SU-DHL-6 (cell line): ENCODE measurements around the gene PIGH.

ENCODE experiments used
- H2AFZ ChIP-seq: fragments of 200-600 bp; sonication (generic); 2 replicates; pipeline ENCODE4 v1.6.1; 2014; ENCODE audit warnings: low read depth, mild to moderate bottlenecking, moderate library complexity, mixed read lengths, antibody characterized with exemption, low read length; ENCODE audit not compliant: severe bottlenecking
- H3F3A ChIP-seq: fragments of 200-600 bp; shearing (Covaris generic); 2 replicates; pipeline ENCODE4 v1.6.0; 2016; ENCODE audit warnings: antibody characterized with exemption, mild to moderate bottlenecking; ENCODE audit not compliant: insufficient read depth
- H3K27ac ChIP-seq: fragments of 200-600 bp; sonication (generic); 2 replicates; pipeline ENCODE4 v1.5.1; 2016; ENCODE audit warnings: low read depth, mild to moderate bottlenecking, low read length, moderate library complexity, mixed read lengths
- H3K27me3 ChIP-seq: fragments of 200-600 bp; sonication (generic), shearing (Covaris generic); 2 replicates; pipeline ENCODE4 v1.6.0; 2014; ENCODE audit warnings: mild to moderate bottlenecking, low read length
- H3K36me3 ChIP-seq: fragments of 200-600 bp; sonication (generic); 2 replicates; pipeline ENCODE4 v1.6.1; 2014; ENCODE audit warnings: mild to moderate bottlenecking, low read length, mixed read lengths
- H3K4me2 ChIP-seq: fragments of 300-600, 200-600 bp; shearing (Covaris generic), sonication (generic); 2 replicates; pipeline ENCODE4 v1.6.0; 2014; ENCODE audit warnings: low read length, low read depth, mild to moderate bottlenecking; ENCODE audit not compliant: poor library complexity, severe bottlenecking
- H3K4me3 ChIP-seq: fragments of 200-600 bp; sonication (generic); 2 replicates; pipeline ENCODE4 v1.5.1; 2014; ENCODE audit warnings: antibody characterized with exemption, low read length, mild to moderate bottlenecking, mixed read lengths; ENCODE audit not compliant: insufficient read depth, poor library complexity, severe bottlenecking
- H3K79me2 ChIP-seq: fragments of 200-600 bp; sonication (generic); 2 replicates; pipeline ENCODE4 v1.6.1; 2014; ENCODE audit warnings: mild to moderate bottlenecking, low read length, moderate library complexity; ENCODE audit not compliant: insufficient read depth
- H3K9ac ChIP-seq: fragments of 200-600 bp; sonication (generic); 2 replicates; pipeline ENCODE4 v1.7.0; 2014; ENCODE audit warnings: mild to moderate bottlenecking, low read length
- H3K9me2 ChIP-seq: fragments of 200-600 bp; sonication (generic); replicated peaks from 2 replicates; pipeline ENCODE4 v1.6.1; 2014; ENCODE audit warnings: low read length; ENCODE audit not compliant: insufficient read depth
- H3K9me3 ChIP-seq: fragments of 200-600 bp; sonication (generic); 2 replicates; pipeline ENCODE4 v1.6.1; 2014; ENCODE audit warnings: low read length, mixed read lengths; ENCODE audit not compliant: insufficient read depth
- H4K20me1 ChIP-seq: fragments of 200-600 bp; sonication (generic); 2 replicates; pipeline ENCODE4 v1.6.1; 2014; ENCODE audit warnings: low read depth, mild to moderate bottlenecking, antibody characterized with exemption, low read length, moderate library complexity, mixed read lengths
- CTCF ChIP-seq: fragments of 200-600 bp; sonication (generic); IDR thresholded peaks from one replicate; pipeline ENCODE4 v1.5.1; 2017; ENCODE audit warnings: antibody characterized with exemption, mild to moderate bottlenecking, low read length, moderate library complexity; ENCODE audit not compliant: insufficient read depth, poor library complexity, severe bottlenecking
- EZH2phosphoT487 ChIP-seq: fragments of 200-600 bp; sonication (generic), shearing (Covaris generic); conservative IDR thresholded peaks from 2 replicates; pipeline ENCODE4 v1.6.1; 2018; ENCODE audit warnings: mild to moderate bottlenecking, antibody characterized with exemption, low read length, moderate library complexity, mixed read lengths

PIGH gene

DNA sequence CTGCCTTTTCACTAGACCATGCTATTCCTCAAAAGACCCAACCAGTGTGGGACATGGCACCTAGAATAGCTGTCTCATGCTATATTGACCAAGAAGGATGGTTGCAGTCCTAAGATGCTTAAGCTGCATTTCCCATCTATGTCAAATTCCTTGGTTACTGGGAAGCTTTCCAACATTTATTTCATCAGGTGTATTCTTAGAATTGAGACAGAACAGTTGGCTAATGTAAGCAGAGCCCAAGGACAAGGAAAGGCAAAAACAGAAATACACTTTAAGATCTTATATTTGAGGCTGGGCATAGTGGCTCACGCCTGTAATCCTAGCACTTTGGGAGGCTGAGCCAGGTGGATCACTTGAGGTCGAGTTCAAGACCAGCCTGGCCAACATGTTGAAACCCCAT is 44.4 kb upstream of the PIGH start:
- Histone ChIP-seq H3K79me2 (no peaks in the 10 kb centered on the region), H3K27me3 (no peaks in the 10 kb centered on the region), H4K20me1 (no peaks in the 10 kb centered on the region), H3K27ac (no peak overlapping the region), H3K4me2 (no peak overlapping the region), H2AFZ (no peak overlapping the region), H3K36me3 (peaks cover 5% of the 10 kb centered on the region; the same call in 1 of the 2 replicates), H3K9me2 (no peaks in the 10 kb centered on the region), H3F3A (no peaks in the 10 kb centered on the region), H3K9ac (no peak overlapping the region), H3K9me3 (no peaks in the 10 kb centered on the region), H3K4me3 (no peak overlapping the region)
- TF ChIP-seq EZH2phosphoT487 (no peak), CTCF (no peak)

GRCh38 chr14:67643713-67644112 is 43.6 kb upstream of the PIGH start:
- H3K27me3 ChIP-seq = no peaks in the 10 kb centered on the region
- no peak overlapping the region for H3K9ac ChIP-seq
- H4K20me1 ChIP-seq = no peaks in the 10 kb centered on the region
- H3F3A ChIP-seq = no peaks in the 10 kb centered on the region
- no peaks in the 10 kb centered on the region for H3K9me2 ChIP-seq
- H3K4me2 ChIP-seq = no peak overlapping the region
- no peak overlapping the region for H3K27ac ChIP-seq
- TF ChIP-seq EZH2phosphoT487 = no peak
- TF ChIP-seq CTCF = no peak
- peaks cover 5% of the 10 kb centered on the region; the same call in 1 of the 2 replicates for H3K36me3 ChIP-seq
- no peak overlapping the region for H3K4me3 ChIP-seq
- no peaks in the 10 kb centered on the region for H3K9me3 ChIP-seq
- no peaks in the 10 kb centered on the region for H3K79me2 ChIP-seq
- no peak overlapping the region for H2AFZ ChIP-seq

GRCh38 chr14:67641902-67642749 is 42.1 kb upstream of the PIGH start:
- no peak for TF ChIP-seq CTCF
- no peak for TF ChIP-seq EZH2phosphoT487
- Histone ChIP-seq H3K9ac (no peak overlapping the region), H3K4me2 (no peak overlapping the region), H4K20me1 (no peaks in the 10 kb centered on the region), H3K9me2 (no peaks in the 10 kb centered on the region), H3K4me3 (no peak overlapping the region), H3K9me3 (no peaks in the 10 kb centered on the region), H3K27ac (no peak overlapping the region), H3K36me3 (no peaks in the 10 kb centered on the region), H3F3A (no peaks in the 10 kb centered on the region), H3K27me3 (no peaks in the 10 kb centered on the region), H3K79me2 (no peaks in the 10 kb centered on the region), H2AFZ (no peak overlapping the region)
